HCT116 (cell line): Measurements from ENCODE around the gene METTL21C.

ENCODE experiments used
- ATF3 ChIP-seq: IDR thresholded peaks from 2 replicates; pipeline ENCODE4 v1.6.1; 2012
- EZH2 ChIP-seq: fragments of 200-600 bp; sonication (generic); IDR thresholded peaks from 2 replicates; pipeline ENCODE4 v1.6.1; 2017; ENCODE audit warnings: antibody characterized with exemption, mixed run types
- EZH2phosphoT487 ChIP-seq: fragments of 200-600 bp; IDR thresholded peaks from 2 replicates; pipeline ENCODE4 v1.6.1; 2018; ENCODE audit warnings: antibody characterized with exemption, borderline replicate concordance
- POLR2A ChIP-seq: IDR thresholded peaks from 2 replicates; pipeline ENCODE4 v1.7.0; 2011; ENCODE audit warnings: borderline replicate concordance; ENCODE audit not compliant: insufficient read depth, insufficient read length; ENCODE audit errors: extremely low read depth
- POLR2AphosphoS5 ChIP-seq: IDR thresholded peaks from 2 replicates; pipeline ENCODE4 v1.6.1; 2011; ENCODE audit warnings: mild to moderate bottlenecking, low read depth, low read length, moderate library complexity
- SP1 ChIP-seq: IDR thresholded peaks from 2 replicates; pipeline ENCODE4 v1.6.1; 2012; ENCODE audit warnings: low read depth
- TCF7L2 ChIP-seq: IDR thresholded peaks from 2 replicates; pipeline ENCODE4 v1.7.0; 2011; ENCODE audit warnings: borderline replicate concordance, inconsistent platforms; ENCODE audit not compliant: insufficient read depth, insufficient read length; ENCODE audit errors: extremely low read depth
- TF ChIP-seq, protein P1 (sequence below), 3 experiments: fragments of 200-600 bp in 1 of 3; sonication (generic) in 1 of 3; IDR thresholded peaks in 2 of 3; conservative IDR thresholded peaks in 1 of 3; 2 replicates each; pipeline ENCODE4 v1.5.1; 2012 to 2017; ENCODE audit warnings: low read depth in 2 of 3, low read length in 2 of 3, antibody characterized with exemption in 1 of 3, borderline replicate concordance in 1 of 3, control low read depth in 1 of 3, mild to moderate bottlenecking in 1 of 3, mixed read lengths in 1 of 3, mixed run types in 1 of 3, moderate library complexity in 1 of 3; ENCODE audit not compliant: insufficient read depth in 1 of 3
- TF ChIP-seq, protein P2 (sequence below): IDR thresholded peaks from 2 replicates; pipeline ENCODE4 v1.6.1; 2012; ENCODE audit warnings: low read depth
- TF ChIP-seq, protein P3 (sequence below): IDR thresholded peaks from 2 replicates; pipeline ENCODE4 v1.6.1; 2012

DNA sequence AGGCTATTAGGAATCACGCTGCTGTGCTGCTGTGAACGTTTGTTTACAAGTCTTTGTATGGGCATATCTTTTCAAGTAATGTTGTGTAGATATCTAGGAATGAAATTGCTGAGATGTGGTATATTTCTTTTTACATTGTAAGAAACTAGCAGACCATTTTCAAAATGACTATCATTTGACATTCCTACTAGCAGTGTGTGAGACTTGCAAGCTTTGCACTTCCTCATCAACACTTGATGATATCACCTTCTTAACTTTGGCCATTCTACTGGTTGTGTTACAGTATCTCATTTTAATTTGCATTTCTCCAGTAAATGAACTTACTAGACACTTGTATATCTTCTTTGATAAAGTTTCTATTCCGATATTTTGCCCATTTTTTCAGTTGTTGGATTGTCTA is 12.1 kb downstream of the METTL21C start:
- TF ChIP-seq ATF3 (no peak), POLR2A (no peak), POLR2AphosphoS5 (no peak), TCF7L2 (no peak), EZH2 (no peak), EZH2phosphoT487 (no peak), SP1 (no peak)
- TF ChIP-seq, protein P1, sequence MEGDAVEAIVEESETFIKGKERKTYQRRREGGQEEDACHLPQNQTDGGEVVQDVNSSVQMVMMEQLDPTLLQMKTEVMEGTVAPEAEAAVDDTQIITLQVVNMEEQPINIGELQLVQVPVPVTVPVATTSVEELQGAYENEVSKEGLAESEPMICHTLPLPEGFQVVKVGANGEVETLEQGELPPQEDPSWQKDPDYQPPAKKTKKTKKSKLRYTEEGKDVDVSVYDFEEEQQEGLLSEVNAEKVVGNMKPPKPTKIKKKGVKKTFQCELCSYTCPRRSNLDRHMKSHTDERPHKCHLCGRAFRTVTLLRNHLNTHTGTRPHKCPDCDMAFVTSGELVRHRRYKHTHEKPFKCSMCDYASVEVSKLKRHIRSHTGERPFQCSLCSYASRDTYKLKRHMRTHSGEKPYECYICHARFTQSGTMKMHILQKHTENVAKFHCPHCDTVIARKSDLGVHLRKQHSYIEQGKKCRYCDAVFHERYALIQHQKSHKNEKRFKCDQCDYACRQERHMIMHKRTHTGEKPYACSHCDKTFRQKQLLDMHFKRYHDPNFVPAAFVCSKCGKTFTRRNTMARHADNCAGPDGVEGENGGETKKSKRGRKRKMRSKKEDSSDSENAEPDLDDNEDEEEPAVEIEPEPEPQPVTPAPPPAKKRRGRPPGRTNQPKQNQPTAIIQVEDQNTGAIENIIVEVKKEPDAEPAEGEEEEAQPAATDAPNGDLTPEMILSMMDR (IDR thresholded peaks at IDR 0.05 in 2 of 3, conservative IDR thresholded peaks at IDR 0.05 in 1 of 3; ENCODE audit: borderline replicate concordance in 1 of 3, insufficient read depth in 1 of 3, low read depth in 2 of 3, low read length in 2 of 3), result no peak
- TF ChIP-seq, protein P2, sequence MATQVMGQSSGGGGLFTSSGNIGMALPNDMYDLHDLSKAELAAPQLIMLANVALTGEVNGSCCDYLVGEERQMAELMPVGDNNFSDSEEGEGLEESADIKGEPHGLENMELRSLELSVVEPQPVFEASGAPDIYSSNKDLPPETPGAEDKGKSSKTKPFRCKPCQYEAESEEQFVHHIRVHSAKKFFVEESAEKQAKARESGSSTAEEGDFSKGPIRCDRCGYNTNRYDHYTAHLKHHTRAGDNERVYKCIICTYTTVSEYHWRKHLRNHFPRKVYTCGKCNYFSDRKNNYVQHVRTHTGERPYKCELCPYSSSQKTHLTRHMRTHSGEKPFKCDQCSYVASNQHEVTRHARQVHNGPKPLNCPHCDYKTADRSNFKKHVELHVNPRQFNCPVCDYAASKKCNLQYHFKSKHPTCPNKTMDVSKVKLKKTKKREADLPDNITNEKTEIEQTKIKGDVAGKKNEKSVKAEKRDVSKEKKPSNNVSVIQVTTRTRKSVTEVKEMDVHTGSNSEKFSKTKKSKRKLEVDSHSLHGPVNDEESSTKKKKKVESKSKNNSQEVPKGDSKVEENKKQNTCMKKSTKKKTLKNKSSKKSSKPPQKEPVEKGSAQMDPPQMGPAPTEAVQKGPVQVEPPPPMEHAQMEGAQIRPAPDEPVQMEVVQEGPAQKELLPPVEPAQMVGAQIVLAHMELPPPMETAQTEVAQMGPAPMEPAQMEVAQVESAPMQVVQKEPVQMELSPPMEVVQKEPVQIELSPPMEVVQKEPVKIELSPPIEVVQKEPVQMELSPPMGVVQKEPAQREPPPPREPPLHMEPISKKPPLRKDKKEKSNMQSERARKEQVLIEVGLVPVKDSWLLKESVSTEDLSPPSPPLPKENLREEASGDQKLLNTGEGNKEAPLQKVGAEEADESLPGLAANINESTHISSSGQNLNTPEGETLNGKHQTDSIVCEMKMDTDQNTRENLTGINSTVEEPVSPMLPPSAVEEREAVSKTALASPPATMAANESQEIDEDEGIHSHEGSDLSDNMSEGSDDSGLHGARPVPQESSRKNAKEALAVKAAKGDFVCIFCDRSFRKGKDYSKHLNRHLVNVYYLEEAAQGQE, result no peak
- TF ChIP-seq, protein P3, sequence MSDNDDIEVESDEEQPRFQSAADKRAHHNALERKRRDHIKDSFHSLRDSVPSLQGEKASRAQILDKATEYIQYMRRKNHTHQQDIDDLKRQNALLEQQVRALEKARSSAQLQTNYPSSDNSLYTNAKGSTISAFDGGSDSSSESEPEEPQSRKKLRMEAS, result no peak
